NCI-H2196 treated with DMSO at 0.1 percent for 48 hours (cell line): ENCODE results near the gene SLC44A1.

Experiments used
- DNase-seq: peaks from one replicate; lab custom pipeline; 2025; ENCODE audit not compliant: unreplicated experiment; lab: John Stamatoyannopoulos, UW

Gene SLC44A1

GRCh38 chr9:105331160-105331559 lies 86.7 kb downstream of the SLC44A1 start:
- no peak for DNase-seq

- DNase-seq: no peak
These were observed 87.3 kb downstream of the SLC44A1 start for GRCh38 chr9:105331755-105332154.

DNA sequence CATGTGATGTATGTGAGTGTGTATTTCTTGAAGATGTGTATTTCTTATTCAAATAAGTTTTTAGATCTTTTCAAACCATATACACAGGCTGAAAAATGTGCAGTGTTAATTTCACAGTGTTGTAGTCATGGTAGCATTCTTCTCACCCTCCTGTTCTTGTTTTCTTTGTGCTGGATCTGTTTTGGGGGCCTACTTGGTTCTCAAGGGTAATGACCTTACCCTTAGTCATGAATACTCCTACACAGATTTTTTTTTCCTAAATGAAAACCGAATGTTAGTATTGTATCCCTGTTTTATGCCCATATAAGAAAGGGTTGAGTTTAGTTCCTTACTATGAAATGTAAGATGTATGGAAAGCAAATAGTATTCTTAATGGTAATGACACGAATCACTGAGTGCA lies 88.0 kb downstream of the SLC44A1 start:
- no peak for DNase-seq

DNA sequence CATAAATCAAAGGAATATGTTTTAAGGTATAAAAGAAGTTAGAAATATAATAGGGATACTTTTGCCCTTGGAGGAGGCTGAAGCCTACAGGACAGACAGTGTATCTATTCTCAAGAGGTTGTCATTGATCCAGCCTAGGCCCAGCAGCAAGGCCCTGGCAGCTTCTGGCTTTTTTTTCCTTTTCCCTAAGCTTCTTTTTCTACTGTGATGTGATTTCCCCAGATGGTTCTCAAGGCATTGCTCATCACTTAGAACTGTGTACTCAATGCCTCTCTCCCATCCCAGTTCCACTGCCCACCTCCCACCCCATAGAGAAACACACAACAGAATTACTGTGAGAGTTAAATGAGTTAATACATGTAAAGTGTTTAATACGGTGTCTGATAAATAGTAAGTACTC lies 88.6 kb downstream of the SLC44A1 start:
- no peak for DNase-seq

DNA sequence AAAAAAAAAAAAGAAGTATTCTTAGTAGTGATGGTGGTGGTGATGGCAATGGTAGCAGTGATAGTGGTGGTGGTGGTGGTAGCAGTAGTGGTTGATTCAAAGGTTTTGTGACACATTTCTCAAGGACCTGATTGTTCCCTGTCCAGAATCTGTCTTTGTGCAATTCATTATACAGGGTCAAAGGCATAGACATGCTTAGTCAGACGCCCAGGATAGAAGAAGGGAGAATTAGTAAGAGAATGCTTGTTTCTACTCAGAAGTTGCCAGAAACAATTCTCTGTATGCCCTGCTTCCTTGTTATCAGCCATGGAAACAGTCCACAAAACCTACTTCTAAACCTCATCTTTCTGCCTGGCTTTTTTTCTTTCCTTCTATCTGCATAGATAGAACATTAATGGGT lies 89.4 kb downstream of the SLC44A1 start:
- DNase-seq: no peak

DNA sequence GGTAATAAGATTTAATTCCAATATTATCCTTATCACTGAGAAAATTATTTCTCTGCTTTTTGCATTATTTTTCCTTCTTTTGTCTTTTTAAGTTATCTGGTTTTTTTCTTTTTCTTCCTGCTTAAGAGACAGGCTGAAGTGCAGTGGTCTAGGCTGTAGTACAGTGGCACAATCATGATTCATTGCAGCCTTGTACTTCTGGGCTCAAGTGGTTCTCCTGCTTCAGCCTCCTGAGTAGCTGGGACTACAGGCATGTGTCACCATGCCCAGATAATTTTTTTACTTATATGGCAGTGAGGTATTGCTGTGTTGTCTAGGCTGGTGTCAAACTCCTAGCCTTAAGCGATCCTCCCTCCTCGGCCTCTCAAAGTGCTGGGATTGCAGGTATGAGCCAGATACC lies 93.9 kb downstream of the SLC44A1 start:
- no peak for DNase-seq

GRCh38 chr9:105339849-105340248 lies 95.4 kb downstream of the SLC44A1 start:
- DNase-seq: no peak

DNA sequence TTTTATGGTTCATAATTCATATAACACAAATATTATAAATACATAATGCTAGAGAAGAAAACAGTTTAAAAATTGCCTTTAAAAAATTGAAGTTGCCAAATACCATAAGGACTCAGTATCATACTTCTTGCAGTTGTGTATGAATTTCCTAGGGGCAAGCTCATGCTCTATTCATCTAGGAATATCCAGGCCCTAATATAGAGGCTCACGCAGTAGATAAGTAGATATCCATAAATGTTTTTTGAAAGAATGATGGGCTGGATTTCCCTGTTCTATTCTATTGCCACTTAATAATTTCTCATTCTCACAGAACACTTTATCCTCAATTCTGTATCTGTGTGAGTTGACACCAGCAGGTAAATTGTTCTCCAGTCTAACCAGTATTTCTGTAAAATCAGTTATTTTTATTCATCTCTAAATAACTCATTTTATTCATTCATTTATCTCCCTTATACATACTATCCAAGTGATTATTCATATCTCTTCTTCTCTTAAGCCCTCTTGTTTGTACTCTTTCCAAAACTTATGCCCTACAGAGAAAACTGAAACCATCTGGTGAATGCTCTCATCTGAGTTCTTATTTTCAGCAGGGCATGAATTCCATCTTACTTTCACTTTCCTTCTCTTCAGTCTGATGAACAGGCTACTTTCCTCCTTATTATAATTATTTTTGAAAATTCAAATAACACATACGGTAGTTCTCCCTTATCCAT lies 97.1 kb downstream of the SLC44A1 start:
- no peak for DNase-seq

GRCh38 chr9:105342147-105342505 lies 97.7 kb downstream of the SLC44A1 start:
- no peak for DNase-seq

DNA sequence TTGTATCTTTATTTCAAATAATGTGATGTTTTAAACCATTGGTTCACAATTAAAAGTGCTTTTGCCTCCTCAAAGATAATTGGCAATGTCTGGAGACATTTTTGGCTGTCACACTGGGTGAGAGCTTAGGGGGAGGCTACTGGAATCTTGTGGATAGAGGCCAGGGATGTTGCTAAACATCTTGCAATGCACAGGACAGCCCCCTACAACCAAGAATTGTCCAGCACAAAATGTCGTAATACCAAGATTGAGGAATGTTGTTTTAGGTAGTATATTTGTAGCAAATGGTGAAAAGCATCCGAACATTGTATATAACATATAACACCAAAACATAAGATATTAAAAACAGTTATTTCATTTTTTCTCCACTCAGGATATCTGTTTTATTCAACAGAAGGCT lies 99.8 kb downstream of the SLC44A1 start:
- no peak for DNase-seq

GRCh38 chr9:105345626-105346025 lies 101.2 kb downstream of the SLC44A1 start:
- DNase-seq: no peak

DNA sequence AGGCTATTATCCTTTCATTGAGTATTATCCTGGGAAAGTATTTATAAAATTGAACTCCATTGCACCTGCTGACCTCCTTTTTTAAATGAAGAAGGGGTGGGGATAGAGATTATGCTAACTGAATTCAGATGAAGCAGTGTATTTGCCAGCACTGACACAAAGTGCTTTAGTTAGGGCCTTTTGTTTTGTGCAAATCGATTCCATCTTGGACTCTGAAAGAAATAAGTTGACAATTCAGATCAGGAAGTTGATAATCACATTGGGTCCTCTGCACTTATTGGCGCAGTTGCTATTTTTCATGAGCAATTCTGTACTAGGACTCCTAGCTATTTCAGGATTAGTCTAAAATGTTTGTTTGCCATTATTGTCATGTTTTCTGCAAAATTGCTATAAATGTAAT lies 101.8 kb downstream of the SLC44A1 start:
- no peak for DNase-seq

GRCh38 chr9:105354448-105354847 lies 110.0 kb downstream of the SLC44A1 start:
- DNase-seq: no peak

GRCh38 chr9:105355781-105356180 lies 111.3 kb downstream of the SLC44A1 start:
- DNase-seq: no peak

DNA sequence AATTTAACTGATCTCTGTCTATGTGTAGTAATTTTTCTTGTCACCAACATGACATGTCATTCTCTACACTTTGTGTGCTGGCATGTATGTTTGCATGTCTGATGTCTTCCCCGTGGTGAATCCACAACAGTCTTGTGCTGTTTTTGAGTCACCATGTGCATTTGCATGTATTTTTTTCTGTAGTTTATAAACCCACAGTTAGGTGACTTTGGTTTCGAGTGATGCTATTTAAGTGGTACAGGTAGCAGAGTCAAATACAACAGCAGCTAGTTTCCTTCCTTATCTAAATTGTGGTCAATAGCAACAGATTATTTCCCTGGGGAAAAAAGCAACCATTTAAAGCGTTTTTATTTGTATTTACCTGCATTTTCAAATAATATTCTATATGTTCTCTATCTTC lies 113.5 kb downstream of the SLC44A1 start:
- no peak for DNase-seq

DNA sequence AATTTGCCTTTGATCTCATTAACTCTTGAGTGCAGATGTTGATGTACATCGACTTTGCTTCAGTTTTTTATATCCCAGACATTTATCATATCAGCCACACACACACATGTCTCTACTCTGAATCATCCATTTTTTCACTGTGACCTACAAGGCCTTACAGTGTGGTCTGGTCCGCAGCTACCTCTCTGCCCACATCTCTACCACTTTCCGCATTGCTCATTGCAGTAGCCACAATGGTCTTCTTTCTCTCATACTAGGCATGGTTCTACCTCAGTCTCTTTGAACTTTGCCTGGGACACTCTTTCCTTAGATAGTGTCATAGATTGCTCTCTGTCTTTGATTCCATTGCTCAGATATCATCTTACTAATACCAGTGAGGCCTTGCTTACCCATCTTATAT lies 115.4 kb downstream of the SLC44A1 start:
- no peak for DNase-seq

DNA sequence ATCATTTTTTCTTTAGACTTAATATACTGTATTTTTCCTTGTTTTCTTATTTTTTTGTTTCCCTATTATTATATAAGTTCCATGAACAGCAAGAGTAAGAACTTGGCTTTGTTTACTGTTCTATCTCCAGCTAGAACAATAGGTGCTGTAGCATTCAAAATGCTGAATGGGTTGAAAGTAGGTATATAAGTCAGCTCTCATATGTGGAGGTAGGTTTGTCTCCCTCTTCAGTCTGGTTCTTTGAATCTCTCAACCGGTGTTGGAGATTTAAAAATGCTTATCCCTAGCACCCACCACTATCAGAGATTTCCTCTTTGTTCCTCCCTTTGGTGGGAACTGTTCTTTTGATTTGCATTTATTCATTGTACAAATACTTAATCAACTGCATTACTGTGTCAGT lies 115.9 kb downstream of the SLC44A1 start:
- no peak for DNase-seq

- no peak for DNase-seq
These were observed 117.4 kb downstream of the SLC44A1 start for GRCh38 chr9:105361873-105362272.

DNA sequence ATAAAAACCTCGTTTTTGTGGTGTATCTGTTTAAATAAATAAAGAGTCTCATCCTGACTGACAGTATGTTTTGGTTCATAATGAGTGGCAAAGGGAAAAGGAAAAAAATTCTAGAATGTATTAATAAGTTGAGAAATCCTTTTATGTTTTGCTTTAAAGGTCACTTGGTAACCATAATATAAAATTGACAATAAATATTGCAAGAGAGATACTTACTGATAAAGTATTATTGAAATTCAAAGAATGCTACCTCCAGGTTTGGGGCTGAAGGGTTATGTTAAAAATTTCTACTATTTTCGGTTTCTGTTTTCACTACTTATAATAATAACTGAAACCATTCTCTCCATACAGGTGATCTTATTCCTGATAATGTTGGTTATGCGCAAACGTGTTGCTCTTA lies 118.0 kb downstream of the SLC44A1 start:
- DNase-seq: no peak

DNA sequence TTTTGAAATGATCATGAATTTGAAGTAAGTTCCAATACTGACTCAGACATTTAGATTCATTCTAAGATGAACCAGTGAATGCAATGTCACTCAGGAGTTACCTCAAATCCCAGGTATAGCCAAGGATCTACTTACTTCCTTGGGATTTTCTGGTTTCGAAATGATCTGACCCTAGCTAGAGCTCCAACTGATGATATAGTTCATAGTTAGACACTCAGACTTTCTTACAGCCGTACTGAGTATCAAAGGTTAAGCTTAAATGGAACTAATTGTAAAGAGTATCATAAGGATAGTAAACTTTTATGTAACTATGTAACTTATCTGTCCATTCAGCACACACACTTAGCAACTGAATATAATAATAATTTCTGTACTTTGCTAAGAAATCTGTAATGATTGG lies 119.4 kb downstream of the SLC44A1 start:
- DNase-seq: no peak

GRCh38 chr9:105369911-105370310 lies 125.5 kb downstream of the SLC44A1 start:
- no peak for DNase-seq

GRCh38 chr9:105373723-105374122 lies 129.3 kb downstream of the SLC44A1 start:
- DNase-seq: no peak

DNA sequence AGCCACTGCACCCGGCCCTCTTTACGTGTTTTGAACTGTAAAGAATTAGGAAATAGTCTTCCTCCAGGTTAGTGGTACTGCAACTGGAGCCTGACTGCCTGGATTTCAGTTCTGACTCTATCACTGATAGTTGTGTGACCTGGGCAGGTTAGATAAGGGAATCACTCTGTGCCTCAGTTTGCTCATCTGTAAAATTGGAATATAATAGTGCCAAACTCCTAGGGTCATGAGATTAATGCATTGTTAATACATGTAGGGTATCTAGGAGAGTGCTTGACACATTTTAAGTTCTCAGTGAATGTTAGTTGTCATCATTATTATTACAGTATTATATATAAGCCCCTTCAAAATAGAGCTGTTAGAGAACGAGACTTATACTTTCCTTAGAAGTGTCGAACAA lies 130.9 kb downstream of the SLC44A1 start:
- DNase-seq: no peak

- no peak for DNase-seq
These were observed 132.4 kb downstream of the SLC44A1 start for GRCh38 chr9:105376893-105377292.
